ENCODE results near the gene LAMA3.

LAMA3 gene

GRCh38 chr18:23856466-23857163, 167.4 kb downstream of the LAMA3 start:
- DNase-seq = no peak

- no peak for DNase-seq
These were observed 167.9 kb downstream of the LAMA3 start for GRCh38 chr18:23857164-23857552.

GRCh38 chr18:23857756-23858155, 168.5 kb downstream of the LAMA3 start:
- DNase-seq = no peak

GRCh38 chr18:23859466-23860336, 170.4 kb downstream of the LAMA3 start:
- DNase-seq = no peak

GRCh38 chr18:23861326-23861725, 172.1 kb downstream of the LAMA3 start:
- DNase-seq = no peak

- no peak for DNase-seq
These were observed 172.7 kb downstream of the LAMA3 start for GRCh38 chr18:23861805-23862470.

- peak; percentile 23 for DNase-seq
These were observed 175.4 kb downstream of the LAMA3 start for GRCh38 chr18:23864624-23865023.

- no peak for DNase-seq
These were observed 177.8 kb downstream of the LAMA3 start for GRCh38 chr18:23867006-23867405.

GRCh38 chr18:23868136-23868785, 179.0 kb downstream of the LAMA3 start:
- no peak for DNase-seq

- DNase-seq = no peak
These were observed 181.6 kb downstream of the LAMA3 start for GRCh38 chr18:23870676-23871380.

- DNase-seq = peak; percentile 54
These were observed 182.2 kb downstream of the LAMA3 start for GRCh38 chr18:23871410-23871809.

- DNase-seq = peak; percentile 17
These were observed 183.7 kb downstream of the LAMA3 start for GRCh38 chr18:23872701-23873550.

GRCh38 chr18:23875966-23876895, 187.0 kb downstream of the LAMA3 start:
- DNase-seq = no peak

- DNase-seq = no peak
These were observed 187.7 kb downstream of the LAMA3 start for GRCh38 chr18:23876921-23877320.

- DNase-seq = no peak
These were observed 188.1 kb downstream of the LAMA3 start for GRCh38 chr18:23877371-23877770.

GRCh38 chr18:23878336-23878900, 189.2 kb downstream of the LAMA3 start:
- DNase-seq = no peak

- DNase-seq = no peak
These were observed 189.9 kb downstream of the LAMA3 start for GRCh38 chr18:23879126-23879525.

GRCh38 chr18:23879544-23879943, 190.3 kb downstream of the LAMA3 start:
- DNase-seq = no peak

- no peak for DNase-seq
These were observed 190.8 kb downstream of the LAMA3 start for GRCh38 chr18:23879966-23880565.

Data from stimulated activated CD4-positive, alpha-beta T cell treated with anti-CD3 and anti-CD28 coated beads, Interleukin-15, amount 100 ng/mL, for 24 hours (primary cell).